ENCODE data around the gene PCSK7.
A peak's percentile ranks its signal among the peaks of the same experiment; 100 is the strongest.
"Not testable (repeated sequence)": the region's sequence is repeated elsewhere in the genome, so short reads cannot be mapped to it uniquely, and the experiment has no call there.

Gene PCSK7

GRCh38 chr11:117208710-117209109, 23.2 kb downstream of the PCSK7 start:
- ATAC-seq = peak; percentile 1; the same call in 1 of the 3 replicates

- not testable (repeated sequence) for ATAC-seq
Observed at GRCh38 chr11:117207481-117207880, 24.4 kb downstream of the PCSK7 start.

GRCh38 chr11:117206859-117207258, 25.0 kb downstream of the PCSK7 start:
- ATAC-seq = peak; percentile 23

GRCh38 chr11:117206111-117206510, 25.8 kb downstream of the PCSK7 start:
- not testable (repeated sequence) for ATAC-seq

- no peak for TF ChIP-seq ZNF8 (CRISPR knock-in tag; IDR thresholded peaks at IDR 0.05)
- TF ChIP-seq CREB5 (CRISPR knock-in tag; IDR thresholded peaks at IDR 0.05; ENCODE audit: low read depth) = no peak
- no peak for TF ChIP-seq TCF4 (CRISPR knock-in tag; IDR thresholded peaks at IDR 0.05; ENCODE audit: borderline replicate concordance)
- no peak for TF ChIP-seq ARNTL (CRISPR knock-in tag; IDR thresholded peaks at IDR 0.05; ENCODE audit: borderline replicate concordance, low read depth)
- no peak for TF ChIP-seq ISL1 (CRISPR knock-in tag; IDR thresholded peaks at IDR 0.05)
- no peak for TF ChIP-seq OSR1 (CRISPR knock-in tag; IDR thresholded peaks at IDR 0.05)
- TF ChIP-seq POU6F1 (CRISPR knock-in tag; IDR thresholded peaks at IDR 0.05; ENCODE audit: borderline replicate concordance, low read depth) = no peak
- no peak for TF ChIP-seq ZNF565 (CRISPR knock-in tag; conservative IDR thresholded peaks at IDR 0.05; ENCODE audit: low read depth)
- no peak for TF ChIP-seq PPARA (CRISPR knock-in tag; IDR thresholded peaks at IDR 0.05; ENCODE audit: borderline replicate concordance)
- no peak for TF ChIP-seq ESRRG (CRISPR knock-in tag; IDR thresholded peaks at IDR 0.05)
- no peak for TF ChIP-seq SNAI2 (CRISPR knock-in tag; IDR thresholded peaks at IDR 0.05)
- ATAC-seq = no peak
Observed at GRCh38 chr11:117205211-117205818, 26.6 kb downstream of the PCSK7 start.

- TF ChIP-seq ZC3H10 (CRISPR knock-in tag; IDR thresholded peaks at IDR 0.05) (no peak), TSHZ2 (CRISPR knock-in tag; IDR thresholded peaks at IDR 0.05) (no peak), TOX (CRISPR knock-in tag; IDR thresholded peaks at IDR 0.05; ENCODE audit: borderline replicate concordance) (no peak), POU6F1 (CRISPR knock-in tag; IDR thresholded peaks at IDR 0.05; ENCODE audit: borderline replicate concordance, low read depth) (no peak), ARNTL (CRISPR knock-in tag; IDR thresholded peaks at IDR 0.05; ENCODE audit: borderline replicate concordance, low read depth) (no peak)
- ATAC-seq = no peak
Observed at GRCh38 chr11:117204283-117205080, 27.4 kb downstream of the PCSK7 start.

Measured in SK-N-SH treated with all-trans-retinoic acid at 6 μM for 48 hours (cell line).